Kidney glomerular epithelial cell (primary cell): ENCODE data around the gene CALML6.

Source experiments
- DNase-seq: peaks from one replicate; lab custom pipeline; 2025; lab: John Stamatoyannopoulos, UW

CALML6 gene

DNA sequence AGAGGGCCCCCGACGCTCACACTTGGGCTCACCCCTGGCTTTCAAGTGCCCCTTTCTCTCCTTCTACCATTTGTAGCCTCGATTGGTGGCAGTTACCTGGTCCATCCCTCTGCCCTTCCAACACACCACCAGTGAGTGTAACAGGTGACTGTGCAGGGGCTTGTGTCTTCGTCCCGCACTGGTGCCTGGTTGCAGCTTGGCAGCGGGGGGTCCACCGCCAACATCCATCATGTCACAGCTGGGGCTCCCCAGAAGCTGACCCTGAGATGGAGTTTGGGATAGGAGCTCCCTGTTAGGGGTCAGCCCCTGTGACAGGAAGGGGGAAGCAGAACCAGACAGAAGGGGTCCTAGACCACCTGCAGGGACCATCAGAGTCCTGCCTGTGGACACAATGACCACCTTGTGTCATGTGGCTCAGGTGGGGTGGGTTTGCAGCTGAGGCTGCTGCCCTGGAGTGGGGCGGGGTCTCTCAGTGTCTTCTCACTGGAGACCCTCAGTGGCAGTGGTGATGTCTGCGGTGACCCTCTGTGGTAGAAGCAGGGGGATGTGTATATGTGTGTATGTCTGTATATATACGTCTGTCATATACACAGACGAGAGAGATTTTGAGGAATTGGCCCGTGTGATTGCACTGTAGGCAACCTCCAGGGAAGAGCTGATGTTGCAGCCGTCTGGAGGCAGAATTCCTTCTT lies 3.6 kb upstream of the CALML6 start:
- DNase-seq = no peak

- DNase-seq = no peak
Observed at GRCh38 chr1:1914101-1914970, 724 bp upstream of the CALML6 start.

DNA sequence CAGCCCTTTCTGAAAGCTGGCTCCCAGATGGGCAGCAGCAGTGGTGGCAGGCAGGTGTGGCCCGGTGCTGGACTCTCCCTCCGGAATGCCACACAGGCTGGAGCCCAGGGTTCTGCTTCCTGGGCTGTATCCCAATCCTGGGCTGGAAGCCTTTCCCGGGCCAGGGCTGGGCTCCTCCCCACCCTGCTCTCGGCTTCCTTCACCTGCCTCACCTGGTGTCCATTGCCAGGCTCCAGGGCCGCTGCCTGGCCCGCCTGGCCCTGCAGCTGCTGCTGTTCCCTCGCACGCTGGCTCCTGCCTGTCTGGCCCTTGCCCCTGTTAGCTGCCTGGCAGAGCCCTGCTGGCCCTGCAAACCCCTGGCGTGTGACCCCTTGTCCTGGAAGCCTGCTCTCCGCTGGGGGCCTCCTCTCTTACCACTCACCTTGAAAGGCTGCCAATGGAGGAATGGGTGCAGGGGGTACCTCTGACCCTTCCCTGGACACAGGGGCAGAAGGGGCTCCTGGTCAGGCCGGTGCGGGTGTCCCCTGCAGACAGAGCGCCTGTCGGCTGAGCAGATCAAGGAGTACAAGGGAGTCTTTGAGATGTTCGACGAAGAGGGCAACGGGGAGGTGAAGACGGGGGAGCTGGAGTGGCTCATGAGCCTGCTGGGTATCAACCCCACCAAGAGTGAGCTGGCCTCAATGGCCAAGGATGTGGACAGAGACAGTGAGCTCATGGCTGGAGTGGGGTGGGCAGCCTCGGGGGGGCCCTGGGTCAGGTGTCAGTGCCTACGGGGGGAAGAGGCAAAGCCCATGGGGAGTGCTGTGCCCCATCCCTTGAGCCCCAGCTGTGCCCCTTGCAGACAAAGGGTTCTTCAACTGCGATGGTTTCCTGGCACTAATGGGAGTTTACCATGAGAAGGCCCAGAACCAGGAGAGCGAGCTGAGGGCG lies 1.1 kb downstream of the CALML6 start:
- DNase-seq = no peak

GRCh38 chr1:1916851-1917251 lies 1.8 kb downstream of the CALML6 start:
- no peak for DNase-seq

DNA sequence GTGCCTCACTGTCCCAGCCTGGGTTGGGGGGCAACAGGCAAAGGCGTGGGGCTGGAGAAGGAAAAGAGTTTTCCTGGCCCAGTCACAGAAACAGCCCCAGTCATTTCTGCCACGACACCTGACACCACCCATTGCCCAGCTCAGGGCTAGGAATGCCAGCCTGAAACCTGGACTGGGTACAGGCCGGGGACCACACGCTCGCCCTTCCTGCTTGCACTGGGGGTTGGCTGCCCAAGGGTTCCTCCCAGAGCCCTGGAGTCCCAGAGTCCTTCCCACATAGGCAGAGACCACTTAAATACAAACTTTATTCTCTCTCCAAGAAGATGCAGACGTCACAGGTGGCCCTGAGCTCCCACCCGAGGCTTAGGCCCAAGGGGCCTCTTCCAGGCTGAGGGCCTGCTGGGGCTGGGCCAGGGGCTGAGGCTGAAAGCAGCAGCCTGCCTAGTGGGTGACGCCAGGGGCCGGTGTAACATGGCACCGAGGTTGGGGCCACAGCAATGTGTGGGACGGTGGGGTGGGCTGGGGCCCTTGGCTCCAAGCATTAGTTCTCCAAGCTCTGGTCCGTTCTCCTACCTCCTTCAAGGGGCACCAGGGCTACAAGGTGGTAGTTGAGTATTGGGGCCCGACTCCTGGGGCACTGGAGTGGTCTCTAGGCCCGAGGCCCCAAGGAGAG lies 2.4 kb downstream of the CALML6 start:
- no peak for DNase-seq

- no peak for DNase-seq
Observed at GRCh38 chr1:1917995-1918900, 3.2 kb downstream of the CALML6 start.

GRCh38 chr1:1918901-1919303 lies 3.8 kb downstream of the CALML6 start, which contains the start of gene TMEM52:
TSS of gene TMEM52 (minus strand) at chr1:1919279. CDS start at chr1:1919265, 14 bp downstream.
- DNase-seq = no peak

GRCh38 chr1:1919304-1920056 lies 4.4 kb downstream of the CALML6 start:
- DNase-seq = peak; percentile 84

GRCh38 chr1:1920057-1920607 lies 5.1 kb downstream of the CALML6 start:
- DNase-seq = no peak

GRCh38 chr1:1920608-1921458 lies 5.8 kb downstream of the CALML6 start:
- no peak for DNase-seq

DNA sequence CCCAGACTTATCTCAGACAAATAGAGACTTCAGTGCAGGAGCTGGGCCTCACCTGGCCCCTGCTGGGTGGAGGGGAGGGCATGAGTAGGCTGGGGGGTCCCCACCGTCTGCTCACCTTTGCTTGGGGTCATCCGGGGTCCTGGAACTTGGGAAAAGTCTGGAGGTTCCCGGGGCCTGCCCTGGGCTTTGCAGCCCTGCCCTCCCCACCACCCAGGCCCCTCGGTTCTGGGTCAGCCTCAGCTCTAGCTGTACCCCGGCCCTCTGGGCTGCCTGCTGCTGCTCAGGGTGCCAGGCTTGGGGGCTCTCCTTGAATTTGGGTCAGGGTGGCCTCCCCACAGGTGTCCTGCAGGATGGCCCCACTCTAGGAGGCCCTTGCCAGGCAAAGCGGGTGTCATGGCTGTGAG lies 6.4 kb downstream of the CALML6 start:
- no peak for DNase-seq

- DNase-seq = no peak
Observed at GRCh38 chr1:1921901-1922701, 7.0 kb downstream of the CALML6 start.

GRCh38 chr1:1922702-1922955 lies 7.6 kb downstream of the CALML6 start:
- DNase-seq = no peak

DNA sequence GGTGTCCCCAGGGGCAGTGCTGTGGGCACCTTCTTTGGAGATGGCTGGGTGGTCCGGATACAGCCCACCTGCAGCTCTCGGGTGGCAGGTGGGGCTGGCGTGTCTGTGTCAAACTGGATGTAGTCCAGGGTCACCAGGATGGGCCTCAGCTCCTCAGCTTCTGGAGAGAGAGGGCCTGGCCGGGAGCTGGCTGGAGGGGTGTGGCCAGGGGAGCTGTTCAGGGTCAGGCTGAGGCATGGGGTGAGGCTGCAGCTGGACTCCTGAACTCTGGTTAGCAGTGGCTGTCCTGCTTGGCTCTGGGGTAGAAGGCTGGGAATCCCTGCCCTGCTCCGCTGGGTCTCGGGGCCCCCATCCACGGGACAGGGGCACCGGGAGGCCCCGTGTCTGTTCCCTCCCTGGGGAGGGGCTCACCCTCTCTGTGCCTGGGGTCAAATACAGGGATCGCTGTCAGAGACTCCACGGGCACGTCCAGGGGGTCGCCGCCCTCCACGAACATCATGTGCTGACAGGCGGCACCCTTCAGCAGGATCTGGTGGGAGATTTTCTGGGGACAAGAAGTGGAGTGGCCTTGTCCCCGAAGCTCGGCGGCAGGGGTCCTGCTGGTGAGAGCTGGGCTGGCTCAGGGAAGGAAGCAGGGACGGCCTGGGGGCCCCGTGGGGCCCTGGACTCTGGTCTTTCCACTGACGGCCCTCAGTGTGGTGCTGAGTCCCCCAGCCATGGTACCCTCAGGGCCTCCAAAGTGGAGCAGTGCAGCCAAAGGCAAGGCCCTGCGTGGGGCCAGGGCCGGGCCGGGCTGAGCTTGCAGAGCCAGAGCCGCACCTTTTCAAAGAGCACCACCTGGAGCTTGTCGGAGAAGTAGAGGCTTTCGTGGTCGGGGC lies 8.1 kb downstream of the CALML6 start:
- no peak for DNase-seq

DNA sequence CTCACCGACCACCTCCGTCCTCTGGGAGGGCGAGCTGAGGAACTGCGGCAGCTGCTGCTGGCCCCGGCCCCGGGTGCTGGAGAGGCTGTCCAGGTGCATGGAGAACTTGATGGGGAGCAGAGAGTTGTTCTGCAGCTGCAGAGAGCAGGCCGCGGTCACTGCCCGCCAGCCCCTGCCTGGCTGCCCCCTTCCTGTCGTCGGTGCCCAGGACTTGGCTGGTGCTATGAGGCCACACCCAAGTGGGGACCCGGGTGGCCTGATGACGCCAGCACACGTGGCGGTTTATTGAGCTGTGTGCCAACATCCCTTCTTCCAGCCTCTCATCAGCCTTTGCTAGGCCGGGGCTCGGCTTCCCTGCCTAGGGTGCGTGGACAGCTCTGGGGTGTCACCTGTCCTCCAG lies 9.3 kb downstream of the CALML6 start:
- DNase-seq = no peak

DNA sequence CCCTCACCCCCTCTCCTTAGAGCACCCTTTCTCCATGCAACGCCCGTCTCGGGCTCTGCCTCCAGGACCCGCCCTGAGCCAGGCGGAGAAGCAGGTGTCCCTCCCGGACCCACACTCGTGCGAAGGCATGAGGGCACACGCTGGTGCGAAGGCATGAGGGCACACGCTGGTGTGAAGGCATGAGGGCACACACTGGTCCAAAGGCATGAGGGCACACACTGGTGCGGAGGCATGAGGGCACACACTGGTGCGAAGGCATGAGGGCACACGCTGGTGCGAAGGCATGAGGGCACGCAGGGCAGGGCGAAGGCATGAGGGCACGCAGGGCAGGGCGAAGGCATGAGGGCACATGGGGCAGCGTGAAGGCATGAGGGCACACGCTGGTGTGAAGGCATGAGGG lies 9.8 kb downstream of the CALML6 start:
- DNase-seq = no peak
